Right ventricle myocardium superior (tissue), 1 donor: ENCODE results near the gene ARHGEF3. TPM values are rescaled to one million over a fixed set of nuclear protein-coding genes. Genes with fewer than 3 reads are reported as not detected.

ENCODE experiments used
- ATAC-seq: fragments of 200-7000 bp; cut with Tn5 transposase; one replicate; pipeline ENCODE4 v1.9.1; 2020; ENCODE audit warnings: mild to moderate bottlenecking; ENCODE audit not compliant: poor library complexity
- DNase-seq: peaks from one replicate; pipeline ENCODE4 v3.0.0-alpha.2; 2020
- intact Hi-C: fragments of 100-400 bp; cut with DNase I; formaldehyde crosslinking; loops from one replicate; pipeline ENCODE4 v1.11.2; 2022
- total RNA-seq: library from RNA; stranded (reverse); fragmentation: NEBNext Ultra II Directional; extraction: Animal tissue kit (Norgen Biotek cat#: 25700); gene quantifications from one replicate; pipeline ENCODE4 v1.2.1, GENCODE V29; 2021
- donor health status: DM: no; HTN: yes; CAD: no; lungs with severe emphysema.

The ARHGEF3 gene
- total RNA-seq, 1 donor from 2014 or later: 15.0 TPM

DNA sequence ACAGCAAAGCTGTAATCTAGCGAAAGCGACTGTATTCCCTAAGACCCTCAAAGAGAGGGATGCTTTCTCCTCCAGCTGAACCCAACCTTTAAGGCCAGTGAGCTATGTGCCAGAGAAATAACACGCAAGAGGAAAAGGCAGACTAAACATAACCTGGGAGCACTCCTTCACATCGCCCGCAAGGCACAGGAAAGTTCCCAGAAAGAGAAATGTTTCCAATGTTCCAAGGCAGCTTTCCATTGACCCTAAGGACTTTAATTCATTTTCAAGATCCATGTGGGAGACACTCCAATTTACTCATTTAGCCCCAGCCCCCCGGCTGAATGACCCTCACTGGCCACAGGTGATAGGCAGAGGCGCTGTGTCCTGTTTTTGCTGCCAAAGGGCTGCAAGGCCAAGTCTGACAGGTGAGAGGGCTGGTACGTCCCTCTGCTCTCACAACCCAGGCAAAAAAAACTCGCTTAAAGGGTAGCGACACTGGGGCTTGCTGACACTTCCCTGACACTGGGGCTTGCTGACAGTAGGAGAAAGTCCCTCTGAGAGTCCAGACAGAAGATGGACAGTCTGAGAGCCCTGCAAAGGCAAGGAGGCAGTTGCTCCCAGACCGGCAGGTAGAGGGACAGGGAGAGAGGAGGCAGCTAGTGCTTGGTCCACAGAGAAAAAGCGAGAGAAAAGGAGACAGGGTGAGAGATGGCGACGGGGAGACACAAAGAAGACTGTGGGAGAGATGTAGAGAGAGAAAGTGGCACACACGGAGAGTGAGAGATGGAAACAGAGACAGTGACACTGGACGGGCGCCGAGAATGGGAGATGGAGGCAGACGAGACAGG is 702 bp downstream of the ARHGEF3 start:
- ATAC-seq (peak; percentile 11), DNase-seq (no peak)
- intact Hi-C loops: loop anchor here (5.0 kb wide), 3 partner anchors 94 to 186 kb away; no protein-coding TSS in a partner anchor

GRCh38 chr3:56800130-56800831 is 1.5 kb downstream of the ARHGEF3 start:
- peak; percentile 5 for ATAC-seq

GRCh38 chr3:56799251-56799882 is 2.4 kb downstream of the ARHGEF3 start:
- ATAC-seq: peak; percentile 55
- no peak for DNase-seq
- intact Hi-C loops: no loop called here

More at GRCh38 chr3:56800130-56800831, 1.5 kb downstream of the ARHGEF3 start:
- DNase-seq: no peak
- intact Hi-C loops: loop anchor here (5.0 kb wide), 3 partner anchors 93 to 187 kb away; no protein-coding TSS in a partner anchor

DNA sequence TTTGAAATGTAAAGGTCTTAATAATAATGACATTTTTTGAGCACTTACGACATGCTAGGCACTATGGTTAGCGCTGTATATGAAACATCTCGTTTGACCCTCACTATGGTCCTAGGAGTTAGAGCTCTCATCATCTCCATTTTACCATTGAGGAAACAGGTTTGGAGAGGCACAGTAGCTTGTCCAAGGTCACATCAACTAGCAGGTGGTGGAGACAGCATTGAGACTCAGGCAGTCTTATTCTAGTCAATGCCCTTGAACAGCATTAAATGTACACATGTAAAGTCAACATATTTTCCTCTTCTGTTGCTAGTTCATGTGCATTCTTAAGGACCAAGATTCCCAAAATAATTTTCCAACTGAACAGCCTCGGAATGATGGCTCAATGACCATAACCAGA is 4.8 kb downstream of the ARHGEF3 start:
- intact Hi-C loops: no loop called here

GRCh38 chr3:56796202-56796601 is 5.5 kb downstream of the ARHGEF3 start:
- ATAC-seq (no peak), DNase-seq (no peak)
- intact Hi-C loops: no loop called here

More for the DNA sequence above, 4.8 kb downstream of the ARHGEF3 start:
- ATAC-seq: no peak
- no peak for DNase-seq

- DNase-seq (no peak), ATAC-seq (no peak)
- intact Hi-C loops: no loop called here
Measured at GRCh38 chr3:56795829-56796185, 5.9 kb downstream of the ARHGEF3 start.

GRCh38 chr3:56795097-56795828 is 6.5 kb downstream of the ARHGEF3 start:
- DNase-seq (no peak), ATAC-seq (no peak)
- intact Hi-C loops: no loop called here

DNA sequence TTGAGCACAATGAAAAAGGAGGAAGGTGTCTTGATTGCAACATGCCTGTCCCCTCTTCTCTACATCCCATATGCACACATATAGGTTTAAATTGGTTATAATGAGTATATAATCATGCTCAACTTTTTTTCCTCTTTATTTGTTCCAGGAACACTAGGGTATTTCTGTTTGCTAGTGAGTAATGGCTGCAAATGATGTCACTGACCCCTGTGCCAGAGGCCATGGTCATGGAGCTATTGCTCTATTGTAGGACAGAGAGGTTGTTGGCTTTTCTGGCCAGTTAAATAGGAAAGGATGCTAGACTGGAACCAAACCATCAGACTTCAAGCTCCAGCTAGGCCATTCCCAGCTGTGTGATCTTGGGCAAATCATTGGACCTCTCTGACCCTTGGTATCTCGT is 9.6 kb downstream of the ARHGEF3 start:
- no peak for ATAC-seq
- intact Hi-C loops: no loop called here

DNA sequence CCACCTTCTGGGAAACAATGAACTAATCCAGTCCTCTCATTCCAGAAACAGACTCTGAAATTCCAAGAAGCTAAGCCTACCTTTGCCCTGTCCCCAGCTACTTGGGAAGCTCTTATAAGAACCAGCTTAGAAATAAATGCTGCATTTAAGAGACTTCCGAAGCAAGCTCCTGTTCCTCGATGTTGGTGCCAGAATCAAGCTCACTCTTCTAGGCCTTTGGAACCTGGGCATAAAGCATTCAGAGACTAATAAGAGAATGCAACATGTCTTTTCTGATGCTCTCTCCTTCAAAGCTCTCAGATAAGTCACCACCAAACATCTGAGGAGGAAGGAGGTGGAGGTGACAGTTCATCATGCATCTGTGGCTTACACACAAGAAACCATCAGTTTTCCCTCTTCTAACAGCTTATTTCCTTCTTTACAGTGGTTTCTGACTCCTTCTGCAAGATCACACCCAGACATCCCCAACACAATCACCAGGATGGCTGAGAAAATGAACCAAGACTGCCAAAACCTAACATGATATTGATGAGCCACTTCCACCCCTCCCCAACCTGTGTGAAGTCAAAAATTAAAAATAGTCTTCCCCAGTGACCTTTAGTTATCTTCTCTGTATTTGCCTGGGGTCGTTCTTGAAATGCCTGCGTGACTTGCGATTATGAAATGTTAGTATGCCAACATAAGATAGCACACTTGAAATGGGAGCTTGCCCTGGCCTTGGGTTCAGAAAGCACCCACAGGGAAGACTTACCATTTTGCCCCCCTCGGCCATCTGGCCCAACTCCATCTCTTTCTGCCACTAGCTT is 11.5 kb downstream of the ARHGEF3 start:
- ATAC-seq: peak; percentile 58
- intact Hi-C loops: no loop called here
- DNase-seq: no peak

More for the DNA sequence above, 9.6 kb downstream of the ARHGEF3 start:
- no peak for DNase-seq

- intact Hi-C loops: no loop called here
- DNase-seq (no peak), ATAC-seq (no peak)
Measured at GRCh38 chr3:56789076-56789475, 12.7 kb downstream of the ARHGEF3 start.

DNA sequence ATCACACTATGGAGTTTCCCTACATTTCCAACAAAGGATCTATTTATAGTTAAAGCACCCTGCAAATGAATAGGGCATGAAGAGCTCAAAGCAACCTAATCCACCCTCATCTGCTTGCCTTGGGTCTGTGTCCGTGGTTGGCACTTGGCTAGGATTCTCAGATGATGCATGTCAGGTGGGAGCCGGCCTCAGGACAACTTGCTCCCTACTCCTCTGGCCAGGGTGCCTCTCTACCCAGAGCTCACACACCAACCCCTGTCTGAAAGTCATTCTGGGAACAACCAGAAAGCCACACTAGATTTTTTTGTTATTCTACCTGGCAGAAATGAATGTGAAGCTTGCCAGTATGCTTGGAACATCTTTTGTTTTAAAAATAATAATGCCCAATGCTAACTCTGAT is 13.2 kb downstream of the ARHGEF3 start:
- ATAC-seq (peak; percentile 21), DNase-seq (no peak)
- intact Hi-C loops: no loop called here

- DNase-seq: no peak
Measured at GRCh38 chr3:56787784-56788256, 13.9 kb downstream of the ARHGEF3 start.

GRCh38 chr3:56787258-56787775 is 14.4 kb downstream of the ARHGEF3 start:
- intact Hi-C loops: no loop called here
- no peak for ATAC-seq
- DNase-seq: no peak

More at GRCh38 chr3:56787784-56788256, 13.9 kb downstream of the ARHGEF3 start:
- ATAC-seq: peak; percentile 15
- intact Hi-C loops: no loop called here

- ATAC-seq (no peak), DNase-seq (no peak)
- intact Hi-C loops: no loop called here
Measured at GRCh38 chr3:56785499-56785898, 16.2 kb downstream of the ARHGEF3 start.

- intact Hi-C loops: no loop called here
Measured at GRCh38 chr3:56784448-56785001, 17.2 kb downstream of the ARHGEF3 start.

DNA sequence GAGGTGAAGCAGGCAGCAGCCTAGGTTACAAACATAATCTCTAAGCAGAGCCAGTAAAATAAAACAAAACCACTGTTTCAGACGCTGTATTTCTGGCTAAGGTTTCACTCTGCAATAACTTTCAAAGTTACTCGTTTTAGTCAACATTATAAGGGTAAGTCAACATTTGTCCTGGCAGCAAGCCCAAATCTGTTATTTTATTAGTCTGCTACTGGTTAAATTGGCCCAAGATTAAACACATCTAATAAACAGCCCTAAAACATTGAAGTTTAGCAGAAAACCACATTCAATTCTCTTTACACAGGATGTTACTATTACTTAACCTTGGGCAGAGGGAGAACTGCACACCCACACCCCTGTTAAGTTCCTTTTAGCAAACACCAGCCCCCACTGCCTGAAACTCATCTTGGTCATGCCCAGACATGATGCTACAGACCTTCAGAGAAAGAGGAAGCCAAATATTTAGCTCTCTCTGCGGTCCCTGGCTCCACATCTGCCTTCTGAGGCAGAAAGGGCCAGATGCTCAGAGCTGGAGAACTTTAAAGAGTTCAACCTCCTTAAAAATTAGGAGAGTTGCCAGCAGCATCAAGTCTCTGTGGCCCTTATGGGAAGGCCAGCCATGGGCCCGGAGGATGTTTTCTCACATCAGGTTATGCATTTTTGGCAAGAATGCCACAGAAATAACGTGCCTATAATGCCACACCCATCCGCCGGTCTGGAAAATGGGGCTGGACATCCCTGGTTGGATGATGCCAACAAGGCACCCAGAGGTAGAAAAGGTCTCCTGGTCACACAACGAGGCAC is 17.9 kb downstream of the ARHGEF3 start:
- peak; percentile 55 for DNase-seq
- intact Hi-C loops: no loop called here

More at GRCh38 chr3:56784448-56785001, 17.2 kb downstream of the ARHGEF3 start:
- DNase-seq: no peak
- ATAC-seq: no peak

More for the DNA sequence above, 17.9 kb downstream of the ARHGEF3 start:
- ATAC-seq: peak; percentile 72
